ENCODE measurements around the gene ZMAT5.

ZMAT5 gene

DNA sequence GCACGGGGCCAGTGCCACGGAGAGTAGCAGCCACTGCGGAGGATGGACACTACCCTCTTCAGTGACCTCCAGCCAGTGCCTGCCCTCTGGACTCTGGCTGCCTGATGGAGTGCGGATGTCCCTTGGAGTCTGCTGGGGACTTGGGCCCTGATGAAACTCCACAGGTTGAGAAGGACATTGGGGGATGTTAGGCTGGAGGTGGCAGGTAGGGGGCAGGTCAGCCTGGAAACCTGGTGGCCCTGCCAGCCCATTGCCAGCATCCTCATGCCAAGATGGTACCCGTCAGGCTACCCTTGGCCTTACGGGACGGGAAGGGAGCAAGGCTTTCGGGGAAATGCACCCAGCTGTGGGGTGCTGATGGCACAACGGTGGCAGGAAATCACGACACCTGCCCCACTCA is 43.0 kb downstream of the ZMAT5 start:
- DNase-seq (ENCODE audit: low read depth) = no peak
- H3K4me3 ChIP-seq (ENCODE audit: low read length) = no peak overlapping the region
- TF ChIP-seq, protein P1, sequence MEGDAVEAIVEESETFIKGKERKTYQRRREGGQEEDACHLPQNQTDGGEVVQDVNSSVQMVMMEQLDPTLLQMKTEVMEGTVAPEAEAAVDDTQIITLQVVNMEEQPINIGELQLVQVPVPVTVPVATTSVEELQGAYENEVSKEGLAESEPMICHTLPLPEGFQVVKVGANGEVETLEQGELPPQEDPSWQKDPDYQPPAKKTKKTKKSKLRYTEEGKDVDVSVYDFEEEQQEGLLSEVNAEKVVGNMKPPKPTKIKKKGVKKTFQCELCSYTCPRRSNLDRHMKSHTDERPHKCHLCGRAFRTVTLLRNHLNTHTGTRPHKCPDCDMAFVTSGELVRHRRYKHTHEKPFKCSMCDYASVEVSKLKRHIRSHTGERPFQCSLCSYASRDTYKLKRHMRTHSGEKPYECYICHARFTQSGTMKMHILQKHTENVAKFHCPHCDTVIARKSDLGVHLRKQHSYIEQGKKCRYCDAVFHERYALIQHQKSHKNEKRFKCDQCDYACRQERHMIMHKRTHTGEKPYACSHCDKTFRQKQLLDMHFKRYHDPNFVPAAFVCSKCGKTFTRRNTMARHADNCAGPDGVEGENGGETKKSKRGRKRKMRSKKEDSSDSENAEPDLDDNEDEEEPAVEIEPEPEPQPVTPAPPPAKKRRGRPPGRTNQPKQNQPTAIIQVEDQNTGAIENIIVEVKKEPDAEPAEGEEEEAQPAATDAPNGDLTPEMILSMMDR (conservative IDR thresholded peaks at IDR 0.05; ENCODE audit: low read length) = no peak

DNA sequence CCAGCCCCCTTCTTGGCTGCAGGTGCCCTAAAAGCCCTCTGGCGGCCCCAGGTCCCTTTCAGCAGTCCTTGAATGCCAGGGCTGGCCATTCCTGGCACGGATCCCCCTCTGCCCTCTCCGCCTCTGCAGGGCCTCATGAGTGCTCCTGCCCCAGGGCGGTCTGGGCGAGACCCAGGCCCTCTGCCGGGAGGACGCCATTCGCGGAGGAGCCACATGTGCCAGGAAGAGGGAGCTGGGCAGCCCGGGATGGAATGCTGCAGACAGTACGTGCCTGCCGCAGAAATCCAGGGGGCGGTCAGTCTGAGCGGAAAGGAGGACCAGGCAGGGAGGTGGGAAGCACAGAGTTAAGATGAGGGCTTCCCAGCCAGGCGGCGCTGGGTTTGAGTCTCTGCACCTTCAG is 44.2 kb downstream of the ZMAT5 start:
- no peak for DNase-seq (ENCODE audit: low read depth)
- H3K4me3 ChIP-seq (ENCODE audit: low read length) = no peak overlapping the region
- TF ChIP-seq, protein P1 (conservative IDR thresholded peaks at IDR 0.05; ENCODE audit: low read length) = no peak

DNA sequence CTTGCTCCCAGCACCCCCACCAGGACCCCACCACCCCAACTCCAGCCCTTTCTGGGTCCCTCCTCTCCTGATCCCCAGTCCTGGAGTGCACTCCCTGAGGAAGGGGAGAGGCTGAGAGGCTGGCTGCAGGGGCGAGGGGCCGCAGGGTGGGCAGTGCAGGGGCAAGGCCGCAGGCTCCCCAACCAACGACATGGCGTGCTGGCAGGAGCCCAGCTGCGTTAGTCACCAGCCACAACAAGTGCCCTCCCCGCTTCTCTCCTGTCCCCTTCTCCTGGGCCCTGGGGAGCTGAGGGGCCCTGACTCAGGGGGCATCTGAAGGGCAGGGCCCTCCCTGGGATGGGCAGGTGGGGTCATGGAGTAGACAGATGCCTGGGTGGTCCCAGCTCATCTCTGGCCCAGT is 44.7 kb downstream of the ZMAT5 start:
- no peak overlapping the region for H3K4me3 ChIP-seq (ENCODE audit: low read length)
- no peak for DNase-seq (ENCODE audit: low read depth)
- TF ChIP-seq, protein P1 (conservative IDR thresholded peaks at IDR 0.05; ENCODE audit: low read length) = no peak

DNA sequence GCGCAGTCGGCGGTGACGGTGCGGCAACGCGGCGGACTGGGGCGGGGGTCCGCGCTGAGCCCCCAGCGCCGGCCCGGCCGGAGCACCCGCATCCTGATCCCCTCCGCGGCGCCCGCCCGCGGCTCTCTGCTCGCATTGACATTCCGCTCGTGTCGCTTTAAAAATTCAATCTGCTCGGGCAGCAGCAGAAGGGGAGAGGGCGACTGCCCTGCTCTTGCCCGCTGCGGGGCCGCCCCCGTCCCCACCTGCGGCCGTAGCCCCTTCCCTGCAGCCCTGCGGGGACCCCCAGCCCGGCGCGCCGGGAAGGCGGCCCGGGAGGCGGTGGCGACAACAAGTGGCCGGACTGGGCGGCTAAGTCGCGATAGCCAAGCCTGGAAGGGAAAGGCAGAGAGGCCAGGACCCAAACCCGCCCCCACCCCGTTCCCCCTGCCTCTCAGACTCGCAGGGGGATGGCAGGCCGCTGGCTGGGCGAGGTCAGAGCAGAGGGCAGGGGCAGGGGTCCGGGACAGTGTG is 45.9 kb downstream of the ZMAT5 start:
- DNase-seq (ENCODE audit: low read depth) = no peak
- TF ChIP-seq, protein P1 (conservative IDR thresholded peaks at IDR 0.05; ENCODE audit: low read length) = no peak
- no peak overlapping the region for H3K4me3 ChIP-seq (ENCODE audit: low read length)

DNA sequence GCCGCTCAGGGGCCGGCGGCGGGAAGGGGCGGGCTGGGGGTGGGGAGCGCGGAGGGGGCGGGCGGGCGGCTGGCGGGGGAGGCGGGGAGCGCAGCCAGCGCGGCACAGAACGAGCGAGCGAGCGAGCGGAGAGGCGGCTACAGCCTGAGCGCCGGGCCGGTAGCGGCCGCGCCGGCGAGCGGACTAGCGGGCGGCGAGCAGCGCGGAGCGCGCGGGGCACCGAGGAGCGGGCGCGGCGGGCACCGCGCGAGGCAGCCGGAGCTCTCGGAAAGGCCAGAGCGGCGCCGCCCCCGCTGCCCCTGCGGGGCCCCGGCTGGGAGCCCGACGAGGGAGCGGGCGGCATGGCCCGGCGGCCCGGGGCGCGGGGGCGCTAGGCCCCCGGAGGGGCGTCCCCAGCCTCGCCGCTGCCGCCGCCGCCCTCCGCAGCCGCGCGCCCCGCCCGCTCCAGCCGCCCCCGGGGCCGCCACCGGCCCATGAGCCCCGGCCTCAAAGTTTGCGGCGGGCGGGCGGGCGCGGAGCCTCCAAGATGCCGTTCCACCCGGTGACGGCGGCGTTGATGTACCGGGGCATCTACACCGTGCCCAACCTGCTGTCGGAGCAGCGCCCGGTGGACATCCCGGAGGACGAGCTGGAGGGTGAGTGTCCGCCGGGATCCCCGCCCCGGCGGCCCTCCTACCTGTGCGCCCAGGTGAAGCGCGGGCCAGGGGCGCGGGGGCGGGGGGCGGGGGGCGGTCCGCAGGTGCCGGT is 46.7 kb downstream of the ZMAT5 start, which contains the start of gene CABP7:
CABP7 (plus strand) TSS at position 105 of the 747 bp plus-strand sequence; CDS start at position 527, 422 bp downstream.
- no peak within 1 kb of the TSS for H3K4me3 ChIP-seq (ENCODE audit: low read length)

DNA sequence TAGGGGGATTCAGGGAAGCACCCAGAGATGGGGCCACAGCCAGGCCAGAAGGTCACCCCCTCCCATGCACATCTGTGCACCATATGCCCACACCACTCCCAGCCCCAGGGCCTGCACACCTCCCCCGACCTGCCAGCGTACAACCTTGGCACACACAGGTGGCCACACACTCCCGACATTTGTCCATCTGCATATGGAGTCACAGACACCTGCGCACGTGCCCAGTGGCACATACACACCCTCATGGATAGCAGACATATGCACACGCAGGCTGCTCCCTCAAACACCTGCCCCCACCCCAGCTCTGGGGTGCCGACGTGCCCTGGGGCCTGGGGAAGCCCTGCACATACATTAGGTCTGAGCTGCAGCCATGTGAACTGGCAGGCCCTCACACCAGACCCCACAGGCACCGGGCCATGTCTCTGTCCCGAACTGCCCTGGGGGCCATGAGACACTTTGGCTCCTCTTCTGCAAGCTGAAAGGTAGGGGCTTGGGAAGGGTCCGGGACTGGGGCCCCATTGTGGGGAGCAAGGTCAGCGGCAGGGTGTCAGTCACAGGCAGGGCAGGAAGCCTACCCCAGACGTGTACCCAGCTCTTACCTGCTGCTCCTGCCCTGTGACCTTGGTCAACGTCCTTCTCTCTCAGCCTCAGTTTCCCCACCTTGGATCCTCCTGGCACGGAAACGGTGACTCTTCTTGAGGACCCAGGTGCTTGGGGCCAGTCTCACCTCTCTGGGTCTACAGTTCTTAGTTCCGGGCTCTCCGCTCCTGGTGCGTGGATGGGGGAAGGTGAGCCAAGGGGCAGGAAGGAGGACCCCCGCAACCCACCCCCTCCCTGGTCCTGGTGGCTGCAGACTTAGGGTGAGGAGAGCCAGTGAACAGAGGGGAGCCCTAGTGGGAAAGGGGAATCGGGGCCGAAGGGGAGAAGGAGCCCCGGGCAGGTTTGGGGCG is 47.6 kb downstream of the ZMAT5 start:
- TF ChIP-seq, protein P1 (conservative IDR thresholded peaks at IDR 0.05; ENCODE audit: low read length) = no peak
- no peak for DNase-seq (ENCODE audit: low read depth)
- H3K4me3 ChIP-seq (ENCODE audit: low read length) = no peak overlapping the region

More for the DNA sequence above, 46.7 kb downstream of the ZMAT5 start, which contains the start of gene CABP7:
- DNase-seq (ENCODE audit: low read depth) = no peak
- TF ChIP-seq, protein P1 (conservative IDR thresholded peaks at IDR 0.05; ENCODE audit: low read length) = no peak
